HL-60 (cell line): ENCODE results near the gene PCDHGA4.
"Not testable (repeated sequence)": the region's sequence is repeated elsewhere in the genome, so short reads cannot be mapped to it uniquely, and the experiment has no call there.

Experiments
- DNase-seq, 2 experiments: peaks; one replicate each; pipeline ENCODE4 v3.0.0-alpha.2; 2010 to 2020; ENCODE audit warnings: low read depth in 1 of 2, low spot score in 1 of 2
- H3K27ac ChIP-seq: fragments of 250-450 bp; sonication (Bioruptor Pico); replicated peaks from 2 replicates; pipeline ENCODE4 v1.5.1; 2020; ENCODE audit warnings: mild to moderate bottlenecking, moderate library complexity
- H3K27me3 ChIP-seq: fragments of 250-450 bp; sonication (Bioruptor Pico); 2 replicates; pipeline ENCODE4 v1.5.1; 2021; ENCODE audit warnings: mild to moderate bottlenecking, moderate library complexity; ENCODE audit not compliant: insufficient read depth, poor library complexity, severe bottlenecking
- H3K4me3 ChIP-seq: replicated peaks from 2 replicates; pipeline ENCODE4 v1.5.1; 2011; ENCODE audit warnings: mild to moderate bottlenecking, control low read depth, low read length; ENCODE audit not compliant: insufficient read depth
- GABPA ChIP-seq: IDR thresholded peaks from 2 replicates; pipeline ENCODE4 v1.6.1; 2012; ENCODE audit warnings: low read depth
- POLR2AphosphoS5 ChIP-seq: IDR thresholded peaks from 2 replicates; pipeline ENCODE4 v1.6.1; 2012; ENCODE audit warnings: low read depth
- SPI1 ChIP-seq: IDR thresholded peaks from 2 replicates; pipeline ENCODE4 v1.6.1; 2012; ENCODE audit warnings: low read depth, mild to moderate bottlenecking, borderline replicate concordance
- TF ChIP-seq, protein P1 (sequence below): IDR thresholded peaks from one replicate; pipeline ENCODE4 v1.5.1; 2011; ENCODE audit warnings: low read length, control low read depth, inconsistent platforms; ENCODE audit not compliant: insufficient read depth
- TF ChIP-seq, protein P2 (sequence below): IDR thresholded peaks from 2 replicates; pipeline ENCODE4 v1.6.1; 2012; ENCODE audit warnings: low read depth; ENCODE audit not compliant: insufficient replicate concordance

Gene PCDHGA4

DNA sequence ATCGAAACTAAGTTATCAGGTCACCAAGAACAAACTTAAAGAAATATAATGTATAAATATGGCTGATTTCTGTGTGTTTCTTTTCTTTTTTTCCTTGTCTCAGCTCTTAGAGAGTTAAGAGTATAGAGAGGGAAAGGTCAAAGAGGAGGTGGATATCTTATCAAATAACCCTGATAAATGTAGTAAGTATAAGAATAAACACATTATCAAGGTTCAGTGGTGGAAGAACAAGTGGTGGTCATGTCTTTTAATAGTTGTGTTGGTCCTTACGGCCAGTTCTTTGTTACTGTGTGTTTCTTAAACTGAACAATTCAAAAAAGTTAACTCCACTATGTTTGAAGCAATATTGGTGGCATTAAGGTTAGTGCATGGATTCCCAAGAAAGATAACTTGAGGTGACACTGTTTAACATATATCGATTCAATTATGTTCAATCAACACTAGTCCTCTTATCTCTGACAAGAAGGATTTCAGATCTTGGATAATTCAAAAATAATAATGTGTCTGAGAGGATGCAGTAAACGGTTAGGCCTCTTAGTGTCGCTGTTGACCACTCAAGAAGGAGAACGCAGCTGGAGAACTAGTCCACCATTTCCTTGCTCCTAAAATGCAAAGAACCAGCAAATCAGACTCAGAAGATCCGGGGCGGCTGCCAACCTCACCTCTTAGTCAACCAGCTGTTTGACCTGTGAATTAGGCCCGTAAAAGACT, 11.4 kb upstream of the PCDHGA4 start, which contains the start of gene PCDHGA3:
Gene PCDHGA3, plus strand, starts transcription at position 588 of the 711 bp plus-strand sequence. CDS start 205 bp downstream, outside the sequence.
- H3K4me3 ChIP-seq: no peak within 1 kb of the TSS

DNA sequence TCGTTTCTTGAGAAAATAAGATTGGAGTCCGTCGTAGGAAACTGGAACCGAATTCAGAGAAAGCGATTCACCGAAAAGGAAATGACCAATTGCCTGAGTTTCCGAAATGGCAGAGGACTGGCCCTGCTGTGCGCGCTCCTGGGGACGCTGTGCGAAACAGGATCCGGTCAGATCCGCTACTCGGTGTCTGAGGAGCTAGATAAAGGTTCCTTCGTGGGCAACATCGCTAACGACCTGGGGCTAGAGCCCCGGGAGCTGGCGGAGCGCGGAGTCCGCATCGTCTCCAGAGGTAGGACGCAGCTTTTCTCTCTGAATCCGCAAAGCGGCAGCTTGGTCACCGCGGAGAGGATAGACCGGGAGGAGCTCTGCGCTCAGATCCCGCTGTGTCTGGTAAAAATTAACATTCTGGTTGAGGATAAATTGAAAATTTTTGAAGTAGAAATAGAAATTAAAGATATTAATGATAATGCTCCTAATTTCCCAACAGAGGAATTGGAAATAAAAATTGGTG, 10.8 kb upstream of the PCDHGA4 start:
- H3K27ac ChIP-seq: no peak overlapping the region
- DNase-seq: no peak
- no peak overlapping the region for H3K4me3 ChIP-seq
- TF ChIP-seq GABPA (no peak), SPI1 (no peak), POLR2AphosphoS5 (no peak)
- TF ChIP-seq, protein P1, sequence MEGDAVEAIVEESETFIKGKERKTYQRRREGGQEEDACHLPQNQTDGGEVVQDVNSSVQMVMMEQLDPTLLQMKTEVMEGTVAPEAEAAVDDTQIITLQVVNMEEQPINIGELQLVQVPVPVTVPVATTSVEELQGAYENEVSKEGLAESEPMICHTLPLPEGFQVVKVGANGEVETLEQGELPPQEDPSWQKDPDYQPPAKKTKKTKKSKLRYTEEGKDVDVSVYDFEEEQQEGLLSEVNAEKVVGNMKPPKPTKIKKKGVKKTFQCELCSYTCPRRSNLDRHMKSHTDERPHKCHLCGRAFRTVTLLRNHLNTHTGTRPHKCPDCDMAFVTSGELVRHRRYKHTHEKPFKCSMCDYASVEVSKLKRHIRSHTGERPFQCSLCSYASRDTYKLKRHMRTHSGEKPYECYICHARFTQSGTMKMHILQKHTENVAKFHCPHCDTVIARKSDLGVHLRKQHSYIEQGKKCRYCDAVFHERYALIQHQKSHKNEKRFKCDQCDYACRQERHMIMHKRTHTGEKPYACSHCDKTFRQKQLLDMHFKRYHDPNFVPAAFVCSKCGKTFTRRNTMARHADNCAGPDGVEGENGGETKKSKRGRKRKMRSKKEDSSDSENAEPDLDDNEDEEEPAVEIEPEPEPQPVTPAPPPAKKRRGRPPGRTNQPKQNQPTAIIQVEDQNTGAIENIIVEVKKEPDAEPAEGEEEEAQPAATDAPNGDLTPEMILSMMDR: no peak
- TF ChIP-seq, protein P2, sequence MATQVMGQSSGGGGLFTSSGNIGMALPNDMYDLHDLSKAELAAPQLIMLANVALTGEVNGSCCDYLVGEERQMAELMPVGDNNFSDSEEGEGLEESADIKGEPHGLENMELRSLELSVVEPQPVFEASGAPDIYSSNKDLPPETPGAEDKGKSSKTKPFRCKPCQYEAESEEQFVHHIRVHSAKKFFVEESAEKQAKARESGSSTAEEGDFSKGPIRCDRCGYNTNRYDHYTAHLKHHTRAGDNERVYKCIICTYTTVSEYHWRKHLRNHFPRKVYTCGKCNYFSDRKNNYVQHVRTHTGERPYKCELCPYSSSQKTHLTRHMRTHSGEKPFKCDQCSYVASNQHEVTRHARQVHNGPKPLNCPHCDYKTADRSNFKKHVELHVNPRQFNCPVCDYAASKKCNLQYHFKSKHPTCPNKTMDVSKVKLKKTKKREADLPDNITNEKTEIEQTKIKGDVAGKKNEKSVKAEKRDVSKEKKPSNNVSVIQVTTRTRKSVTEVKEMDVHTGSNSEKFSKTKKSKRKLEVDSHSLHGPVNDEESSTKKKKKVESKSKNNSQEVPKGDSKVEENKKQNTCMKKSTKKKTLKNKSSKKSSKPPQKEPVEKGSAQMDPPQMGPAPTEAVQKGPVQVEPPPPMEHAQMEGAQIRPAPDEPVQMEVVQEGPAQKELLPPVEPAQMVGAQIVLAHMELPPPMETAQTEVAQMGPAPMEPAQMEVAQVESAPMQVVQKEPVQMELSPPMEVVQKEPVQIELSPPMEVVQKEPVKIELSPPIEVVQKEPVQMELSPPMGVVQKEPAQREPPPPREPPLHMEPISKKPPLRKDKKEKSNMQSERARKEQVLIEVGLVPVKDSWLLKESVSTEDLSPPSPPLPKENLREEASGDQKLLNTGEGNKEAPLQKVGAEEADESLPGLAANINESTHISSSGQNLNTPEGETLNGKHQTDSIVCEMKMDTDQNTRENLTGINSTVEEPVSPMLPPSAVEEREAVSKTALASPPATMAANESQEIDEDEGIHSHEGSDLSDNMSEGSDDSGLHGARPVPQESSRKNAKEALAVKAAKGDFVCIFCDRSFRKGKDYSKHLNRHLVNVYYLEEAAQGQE: no peak
- H3K27me3 ChIP-seq: no peaks in the 10 kb centered on the region

More for the DNA sequence above, 11.4 kb upstream of the PCDHGA4 start, which contains the start of gene PCDHGA3:
- TF ChIP-seq, protein P2: no peak
- TF ChIP-seq, protein P1: peak; percentile 10
- no peak within 1 kb of the TSS for H3K27ac ChIP-seq
- H3K27me3 ChIP-seq: no peaks in the 10 kb centered on the region
- DNase-seq: peak in 1 of 2 experiments; percentile 9

DNA sequence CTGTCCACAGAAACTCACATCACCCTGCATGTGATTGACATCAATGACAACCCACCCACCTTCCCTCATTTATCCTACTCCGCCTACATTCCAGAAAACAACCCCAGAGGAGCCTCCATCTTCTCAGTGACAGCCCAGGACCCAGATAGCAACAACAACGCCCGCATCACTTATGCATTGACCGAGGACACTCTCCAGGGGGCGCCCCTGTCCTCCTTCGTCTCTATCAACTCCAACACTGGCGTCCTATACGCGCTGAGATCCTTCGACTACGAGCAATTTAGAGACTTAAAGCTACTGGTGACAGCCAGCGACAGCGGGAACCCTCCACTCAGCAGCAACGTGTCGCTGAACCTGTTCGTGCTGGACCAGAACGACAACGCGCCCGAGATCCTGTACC, 9.5 kb upstream of the PCDHGA4 start:
- DNase-seq: no peak
- Histone ChIP-seq H3K4me3 (no peak overlapping the region), H3K27me3 (no peaks in the 10 kb centered on the region), H3K27ac (no peak overlapping the region)
- TF ChIP-seq GABPA: no peak
- TF ChIP-seq, protein P2: no peak
- TF ChIP-seq, protein P1: no peak
- TF ChIP-seq POLR2AphosphoS5: no peak
- TF ChIP-seq SPI1: no peak

DNA sequence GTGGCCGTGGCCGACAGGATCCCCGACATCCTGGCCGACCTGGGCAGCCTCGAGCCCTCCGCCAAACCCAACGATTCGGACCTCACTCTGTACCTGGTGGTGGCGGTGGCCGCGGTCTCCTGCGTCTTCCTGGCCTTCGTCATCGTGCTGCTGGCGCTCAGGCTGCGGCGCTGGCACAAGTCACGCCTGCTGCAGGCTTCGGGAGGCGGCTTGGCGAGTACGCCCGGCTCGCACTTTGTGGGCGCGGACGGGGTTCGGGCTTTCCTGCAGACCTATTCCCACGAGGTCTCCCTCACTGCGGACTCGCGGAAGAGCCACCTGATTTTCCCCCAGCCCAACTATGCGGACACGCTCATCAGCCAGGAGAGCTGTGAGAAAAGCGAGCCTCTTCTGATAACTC, 8.8 kb upstream of the PCDHGA4 start:
- H3K27ac ChIP-seq, DNase-seq, H3K4me3 ChIP-seq, H3K27me3 ChIP-seq: not testable (repeated sequence)
